Measurements from ENCODE around the gene SDF4.
"Not testable (repeated sequence)": the region's sequence is repeated elsewhere in the genome, so short reads cannot be mapped to it uniquely, and the experiment has no call there.

Gene SDF4

GRCh38 chr1:1254667-1254998 lies 22.8 kb upstream of the SDF4 start:
- Histone ChIP-seq H3K9ac (no peak overlapping the region), H3K4me2 (no peak overlapping the region), H3K79me2 (ENCODE audit: insufficient read depth, low read depth) (no peaks in the 10 kb centered on the region), H3K27ac (no peak overlapping the region), H3K27me3 (ENCODE audit: insufficient read depth, low read depth) (no peaks in the 10 kb centered on the region), H3K4me3 (IDR thresholded peaks at IDR 0.05; ENCODE audit: insufficient read depth, low read depth, low read length) (no peak overlapping the region), H3K36me3 (ENCODE audit: insufficient read depth) (no peaks in the 10 kb centered on the region), H4K20me1 (ENCODE audit: insufficient read depth) (no peaks in the 10 kb centered on the region), H3K4me1 (ENCODE audit: low read depth, poor library complexity, severe bottlenecking) (no peaks in the 10 kb centered on the region), H2AFZ (ENCODE audit: low read depth) (no peak overlapping the region)
- no peak for TF ChIP-seq CTCF (conservative IDR thresholded peaks at IDR 0.05; ENCODE audit: low read depth, low read length)

GRCh38 chr1:1253972-1254666 lies 22.3 kb upstream of the SDF4 start:
- no peak overlapping the region for H3K4me3 ChIP-seq (IDR thresholded peaks at IDR 0.05; ENCODE audit: insufficient read depth, low read depth, low read length)
- no peaks in the 10 kb centered on the region for H3K27me3 ChIP-seq (ENCODE audit: insufficient read depth, low read depth)
- H3K79me2 ChIP-seq (ENCODE audit: insufficient read depth, low read depth), result no peaks in the 10 kb centered on the region
- no peak overlapping the region for H3K27ac ChIP-seq
- H3K36me3 ChIP-seq (ENCODE audit: insufficient read depth), result no peaks in the 10 kb centered on the region
- H3K4me2 ChIP-seq, result no peak overlapping the region
- no peaks in the 10 kb centered on the region for H4K20me1 ChIP-seq (ENCODE audit: insufficient read depth)
- no peak overlapping the region for H3K9ac ChIP-seq
- TF ChIP-seq CTCF (conservative IDR thresholded peaks at IDR 0.05; ENCODE audit: low read depth, low read length), result no peak
- no peaks in the 10 kb centered on the region for H3K4me1 ChIP-seq (ENCODE audit: low read depth, poor library complexity, severe bottlenecking)
- H2AFZ ChIP-seq (ENCODE audit: low read depth), result no peak overlapping the region

- no peak for TF ChIP-seq CTCF (conservative IDR thresholded peaks at IDR 0.05; ENCODE audit: low read depth, low read length)
- Histone ChIP-seq H3K27ac (no peak overlapping the region), H3K9ac (no peak overlapping the region), H4K20me1 (ENCODE audit: insufficient read depth) (no peaks in the 10 kb centered on the region), H2AFZ (ENCODE audit: low read depth) (no peak overlapping the region), H3K27me3 (ENCODE audit: insufficient read depth, low read depth) (no peaks in the 10 kb centered on the region), H3K36me3 (ENCODE audit: insufficient read depth) (no peaks in the 10 kb centered on the region), H3K4me1 (ENCODE audit: low read depth, poor library complexity, severe bottlenecking) (no peaks in the 10 kb centered on the region), H3K4me2 (no peak overlapping the region), H3K4me3 (IDR thresholded peaks at IDR 0.05; ENCODE audit: insufficient read depth, low read depth, low read length) (no peak overlapping the region), H3K79me2 (ENCODE audit: insufficient read depth, low read depth) (no peaks in the 10 kb centered on the region)
These were observed 21.5 kb upstream of the SDF4 start for GRCh38 chr1:1253314-1253713.

GRCh38 chr1:1250786-1251284 lies 19.0 kb upstream of the SDF4 start:
- Histone ChIP-seq H3K4me3 (IDR thresholded peaks at IDR 0.05; ENCODE audit: insufficient read depth, low read depth, low read length) (no peak overlapping the region), H2AFZ (ENCODE audit: low read depth) (no peak overlapping the region), H4K20me1 (ENCODE audit: insufficient read depth) (no peaks in the 10 kb centered on the region), H3K9ac (no peak overlapping the region), H3K79me2 (ENCODE audit: insufficient read depth, low read depth) (no peaks in the 10 kb centered on the region), H3K4me2 (no peak overlapping the region), H3K36me3 (ENCODE audit: insufficient read depth) (no peaks in the 10 kb centered on the region), H3K4me1 (ENCODE audit: low read depth, poor library complexity, severe bottlenecking) (no peaks in the 10 kb centered on the region), H3K27me3 (ENCODE audit: insufficient read depth, low read depth) (peaks cover 9% of the 10 kb centered on the region; the same call in 1 of the 2 replicates), H3K27ac (no peak overlapping the region)
- TF ChIP-seq CTCF (conservative IDR thresholded peaks at IDR 0.05; ENCODE audit: low read depth, low read length), result no peak

- not testable (repeated sequence) for H3K9ac ChIP-seq; H2AFZ ChIP-seq (ENCODE audit: low read depth); H3K4me1 ChIP-seq (ENCODE audit: low read depth, poor library complexity, severe bottlenecking); H3K4me2 ChIP-seq; H3K27ac ChIP-seq; H3K36me3 ChIP-seq (ENCODE audit: insufficient read depth); H3K4me3 ChIP-seq (IDR thresholded peaks at IDR 0.05; ENCODE audit: insufficient read depth, low read depth, low read length); H4K20me1 ChIP-seq (ENCODE audit: insufficient read depth); H3K79me2 ChIP-seq (ENCODE audit: insufficient read depth, low read depth)
- H3K27me3 ChIP-seq (ENCODE audit: insufficient read depth, low read depth), result peaks cover 23% of the 10 kb centered on the region
These were observed 16.5 kb upstream of the SDF4 start for GRCh38 chr1:1248009-1248913.
